ENCODE measurements around the gene MXD1.

Gene MXD1

GRCh38 chr2:69969991-69970390, 55.1 kb downstream of the MXD1 start:
- 80% methylated on average over 4 of the region's 4 CpGs for WGBS
- no peaks in the 10 kb centered on the region for H3K9me3 ChIP-seq (ENCODE audit: insufficient read depth, low read depth, low read length)

DNA sequence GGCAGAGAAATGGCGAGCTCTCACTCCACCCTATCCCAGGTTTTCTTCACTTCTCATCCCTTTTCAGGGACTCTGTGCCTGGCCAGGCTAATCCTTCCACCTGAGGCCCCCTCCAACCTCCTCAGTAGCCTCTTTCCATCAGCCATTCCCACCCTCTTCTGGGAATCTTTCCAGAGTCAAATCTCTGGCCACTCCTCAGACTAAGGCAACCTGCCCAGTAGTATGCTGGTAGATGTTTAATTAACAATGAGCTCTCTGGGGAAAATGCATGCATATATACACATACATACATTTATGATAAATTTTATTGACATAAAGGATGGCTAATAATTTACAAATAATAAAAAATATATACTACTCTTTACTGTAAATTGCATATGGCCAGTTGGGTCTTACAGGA, 57.9 kb downstream of the MXD1 start:
- 87% methylated on average over 1 of the region's 1 CpG for WGBS
- H3K4me1 ChIP-seq (ENCODE audit: insufficient read depth, low read length), result peaks cover 5% of the 10 kb centered on the region; the same call in 1 of the 2 replicates
- no peak overlapping the region for H3K27ac ChIP-seq (ENCODE audit: low read depth, low read length)

More at GRCh38 chr2:69969991-69970390, 55.1 kb downstream of the MXD1 start:
- Histone ChIP-seq H3K9ac (ENCODE audit: low read depth, low read length) (no peak overlapping the region), H3K27me3 (ENCODE audit: insufficient read depth, low read length) (no peaks in the 10 kb centered on the region), H3K4me1 (ENCODE audit: insufficient read depth, low read length) (peaks cover 5% of the 10 kb centered on the region; the same call in 1 of the 2 replicates), H3K27ac (ENCODE audit: low read depth, low read length) (no peak overlapping the region), H3K4me3 (ENCODE audit: low read length) (no peak overlapping the region), H3K36me3 (ENCODE audit: insufficient read depth, low read length) (no peaks in the 10 kb centered on the region)

GRCh38 chr2:69973335-69973735, 58.4 kb downstream of the MXD1 start:
- WGBS, result 94% methylated on average over 4 of the region's 4 CpGs
- no peaks in the 10 kb centered on the region for H3K9me3 ChIP-seq (ENCODE audit: insufficient read depth, low read depth, low read length)
- no peak overlapping the region for H3K27ac ChIP-seq (ENCODE audit: low read depth, low read length)
- no peaks in the 10 kb centered on the region for H3K36me3 ChIP-seq (ENCODE audit: insufficient read depth, low read length)
- H3K4me3 ChIP-seq (ENCODE audit: low read length), result no peak overlapping the region
- peaks cover 5% of the 10 kb centered on the region; the same call in 1 of the 2 replicates for H3K4me1 ChIP-seq (ENCODE audit: insufficient read depth, low read length)
- H3K27me3 ChIP-seq (ENCODE audit: insufficient read depth, low read length), result no peaks in the 10 kb centered on the region
- no peak overlapping the region for H3K9ac ChIP-seq (ENCODE audit: low read depth, low read length)

More for the DNA sequence above, 57.9 kb downstream of the MXD1 start:
- no peaks in the 10 kb centered on the region for H3K27me3 ChIP-seq (ENCODE audit: insufficient read depth, low read length)
- H3K9me3 ChIP-seq (ENCODE audit: insufficient read depth, low read depth, low read length), result no peaks in the 10 kb centered on the region
- H3K4me3 ChIP-seq (ENCODE audit: low read length), result no peak overlapping the region
- no peaks in the 10 kb centered on the region for H3K36me3 ChIP-seq (ENCODE audit: insufficient read depth, low read length)
- no peak overlapping the region for H3K9ac ChIP-seq (ENCODE audit: low read depth, low read length)

GRCh38 chr2:69975136-69975852, 60.4 kb downstream of the MXD1 start:
- Histone ChIP-seq H3K27ac (ENCODE audit: low read depth, low read length) (no peak overlapping the region), H3K9me3 (ENCODE audit: insufficient read depth, low read depth, low read length) (no peaks in the 10 kb centered on the region), H3K9ac (ENCODE audit: low read depth, low read length) (no peak overlapping the region), H3K27me3 (ENCODE audit: insufficient read depth, low read length) (no peaks in the 10 kb centered on the region), H3K4me1 (ENCODE audit: insufficient read depth, low read length) (peaks cover 5% of the 10 kb centered on the region; the same call in 1 of the 2 replicates), H3K4me3 (ENCODE audit: low read length) (no peak overlapping the region), H3K36me3 (ENCODE audit: insufficient read depth, low read length) (no peaks in the 10 kb centered on the region)
- 85% methylated on average over 12 of the region's 12 CpGs for WGBS

GRCh38 chr2:69975853-69976462, 61.0 kb downstream of the MXD1 start:
- Histone ChIP-seq H3K27me3 (ENCODE audit: insufficient read depth, low read length) (no peaks in the 10 kb centered on the region), H3K9me3 (ENCODE audit: insufficient read depth, low read depth, low read length) (no peaks in the 10 kb centered on the region), H3K36me3 (ENCODE audit: insufficient read depth, low read length) (no peaks in the 10 kb centered on the region), H3K9ac (ENCODE audit: low read depth, low read length) (no peak overlapping the region), H3K4me3 (ENCODE audit: low read length) (no peak overlapping the region), H3K27ac (ENCODE audit: low read depth, low read length) (no peak overlapping the region), H3K4me1 (ENCODE audit: insufficient read depth, low read length) (peaks cover 5% of the 10 kb centered on the region; the same call in 1 of the 2 replicates)
- 91% methylated on average over 13 of the region's 13 CpGs for WGBS

- H3K4me1 ChIP-seq (ENCODE audit: insufficient read depth, low read length), result no peaks in the 10 kb centered on the region
- 92% methylated on average over 8 of the region's 8 CpGs for WGBS
- no peaks in the 10 kb centered on the region for H3K9me3 ChIP-seq (ENCODE audit: insufficient read depth, low read depth, low read length)
- no peaks in the 10 kb centered on the region for H3K36me3 ChIP-seq (ENCODE audit: insufficient read depth, low read length)
- no peak overlapping the region for H3K4me3 ChIP-seq (ENCODE audit: low read length)
- H3K27ac ChIP-seq (ENCODE audit: low read depth, low read length), result no peak overlapping the region
- H3K27me3 ChIP-seq (ENCODE audit: insufficient read depth, low read length), result no peaks in the 10 kb centered on the region
- no peak overlapping the region for H3K9ac ChIP-seq (ENCODE audit: low read depth, low read length)
These were observed 62.3 kb downstream of the MXD1 start for GRCh38 chr2:69977186-69977585.

DNA sequence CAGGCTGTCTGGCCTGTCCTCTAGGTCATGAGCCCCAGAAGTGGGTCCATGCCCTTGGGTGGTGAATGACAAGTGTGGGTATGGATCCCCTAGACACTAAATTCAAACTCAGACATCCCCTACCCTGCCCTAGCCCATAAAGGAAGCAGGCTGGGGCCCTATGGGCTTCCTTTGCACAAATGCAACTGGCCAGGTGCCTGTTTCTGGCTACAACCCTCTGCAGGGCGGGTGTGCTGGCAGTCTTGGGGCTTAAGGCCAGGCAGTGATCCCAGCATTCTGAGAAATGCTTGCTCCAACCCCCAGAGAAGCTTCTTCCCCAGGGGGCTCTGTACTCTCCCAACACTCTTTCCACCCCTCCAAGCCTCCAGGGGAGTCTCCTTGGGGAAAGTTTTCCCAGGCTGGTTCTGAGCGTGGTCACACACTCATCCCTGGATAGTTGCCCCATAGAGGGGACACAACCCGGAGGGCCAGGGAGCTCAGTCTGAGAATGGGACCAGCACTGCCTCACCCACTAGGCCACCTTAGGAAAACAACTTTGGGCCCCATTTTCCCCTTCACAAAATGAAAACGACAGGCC, 63.1 kb downstream of the MXD1 start:
- Histone ChIP-seq H3K4me1 (ENCODE audit: insufficient read depth, low read length) (no peaks in the 10 kb centered on the region), H3K9me3 (ENCODE audit: insufficient read depth, low read depth, low read length) (no peaks in the 10 kb centered on the region), H3K4me3 (ENCODE audit: low read length) (no peak overlapping the region), H3K27me3 (ENCODE audit: insufficient read depth, low read length) (no peaks in the 10 kb centered on the region), H3K27ac (ENCODE audit: low read depth, low read length) (no peak overlapping the region), H3K36me3 (ENCODE audit: insufficient read depth, low read length) (no peaks in the 10 kb centered on the region), H3K9ac (ENCODE audit: low read depth, low read length) (no peak overlapping the region)
- WGBS, result 80% methylated on average over 4 of the region's 4 CpGs

- Histone ChIP-seq H3K4me1 (ENCODE audit: insufficient read depth, low read length) (no peaks in the 10 kb centered on the region), H3K9ac (ENCODE audit: low read depth, low read length) (no peak overlapping the region), H3K27ac (ENCODE audit: low read depth, low read length) (no peak overlapping the region), H3K27me3 (ENCODE audit: insufficient read depth, low read length) (no peaks in the 10 kb centered on the region), H3K36me3 (ENCODE audit: insufficient read depth, low read length) (no peaks in the 10 kb centered on the region), H3K4me3 (ENCODE audit: low read length) (no peak overlapping the region), H3K9me3 (ENCODE audit: insufficient read depth, low read depth, low read length) (no peaks in the 10 kb centered on the region)
- 94% methylated on average over 7 of the region's 8 CpGs for WGBS
These were observed 65.2 kb downstream of the MXD1 start for GRCh38 chr2:69979902-69980807.

DNA sequence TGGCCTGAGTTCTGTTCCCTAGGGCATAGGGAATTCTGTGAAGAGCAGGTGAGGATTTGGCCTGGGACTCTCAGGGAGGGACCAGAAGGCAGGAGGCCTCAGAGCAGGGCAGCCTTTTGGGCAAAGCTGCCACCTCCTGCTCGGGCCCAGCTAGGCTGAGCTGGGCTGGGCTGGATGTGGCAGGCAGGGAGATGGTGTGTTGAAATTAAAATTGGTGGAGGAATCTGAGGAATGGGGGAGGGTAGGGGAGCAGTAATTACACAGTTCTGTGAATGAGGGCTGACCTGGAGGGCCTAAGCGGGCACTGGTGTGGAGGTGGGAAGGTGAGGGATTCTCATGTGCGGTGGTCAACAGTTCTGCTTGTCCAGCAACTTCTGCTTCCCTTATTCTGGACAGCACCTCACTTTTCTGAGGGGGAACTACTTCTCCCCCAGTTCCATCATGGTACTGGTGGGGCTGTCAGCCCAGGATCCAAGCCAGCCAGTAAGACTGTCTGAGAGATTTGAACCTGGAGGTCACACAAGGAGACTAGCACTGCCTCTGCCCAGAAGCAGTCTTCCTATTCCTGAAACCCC, 68.6 kb downstream of the MXD1 start:
- Histone ChIP-seq H3K9me3 (ENCODE audit: insufficient read depth, low read depth, low read length) (no peaks in the 10 kb centered on the region), H3K9ac (ENCODE audit: low read depth, low read length) (no peak overlapping the region), H3K27ac (ENCODE audit: low read depth, low read length) (no peak overlapping the region), H3K36me3 (ENCODE audit: insufficient read depth, low read length) (no peaks in the 10 kb centered on the region), H3K4me1 (ENCODE audit: insufficient read depth, low read length) (no peaks in the 10 kb centered on the region), H3K4me3 (ENCODE audit: low read length) (no peak overlapping the region), H3K27me3 (ENCODE audit: insufficient read depth, low read length) (no peaks in the 10 kb centered on the region)
- 94% methylated on average over 3 of the region's 3 CpGs for WGBS

GRCh38 chr2:69985216-69985615, 70.3 kb downstream of the MXD1 start:
- no peaks in the 10 kb centered on the region for H3K4me1 ChIP-seq (ENCODE audit: insufficient read depth, low read length)

More at GRCh38 chr2:69985216-69985615, 70.3 kb downstream of the MXD1 start:
- no peaks in the 10 kb centered on the region for H3K27me3 ChIP-seq (ENCODE audit: insufficient read depth, low read length)
- WGBS, result 95% methylated on average over 3 of the region's 3 CpGs
- H3K4me3 ChIP-seq (ENCODE audit: low read length), result no peak overlapping the region
- H3K9me3 ChIP-seq (ENCODE audit: insufficient read depth, low read depth, low read length), result no peaks in the 10 kb centered on the region
- no peaks in the 10 kb centered on the region for H3K36me3 ChIP-seq (ENCODE audit: insufficient read depth, low read length)
- no peak overlapping the region for H3K27ac ChIP-seq (ENCODE audit: low read depth, low read length)
- no peak overlapping the region for H3K9ac ChIP-seq (ENCODE audit: low read depth, low read length)
